K562 (cell line): ENCODE results near the gene CEMIP2. TPM values are rescaled to one million over a fixed set of nuclear protein-coding genes. Genes with fewer than 3 reads are reported as not detected.

Source experiments
- ATAC-seq: fragments of 200-7000 bp; cut with Tn5 transposase; 3 replicates; pipeline ENCODE4 v1.9.1; 2020; ENCODE audit warnings: moderate library complexity
- BruUV-seq: library from RNA; stranded (reverse); fragments of 400-500 nt; replicated peaks from 2 replicates; lab custom pipeline; 2021; lab: Mats Ljungman, UMichigan
- CTCF ChIA-PET: fragments of 300-600 bp; formaldehyde crosslinking; extraction: SDS; loops from one replicate; lab custom pipeline; 2021; ENCODE audit warnings: low intra/inter-chr PET ratio; lab: Yijun Ruan, JAX
- POLR2A ChIA-PET: fragments of 300-600, 350-650 bp; sonication (Branson Sonifier 250); formaldehyde crosslinking; extraction: SDS; loops from one replicate; lab custom pipeline; 2021; ENCODE audit warnings: antibody characterized with exemption, inconsistent platforms; lab: Yijun Ruan, JAX
- DNase-seq, 4 experiments: peaks; one replicate each; pipeline versions ENCODE4 v3.0.0 to v3.0.0-alpha.2; 2011 to 2018; ENCODE audit warnings: low spot score in 3 of 4, mixed read lengths in 3 of 4; ENCODE audit errors: extremely low read depth in 1 of 4
- FAIRE-seq: peaks from 2 replicates; lab custom pipeline; 2011; peaks lifted over from hg19 to GRCh38; lab: Jason Lieb, UNC
- H2AFZ ChIP-seq: 2 replicates; pipeline ENCODE4 v1.6.0; 2011; ENCODE audit warnings: low read depth, low read length, control low read depth, inconsistent platforms
- H3K27ac ChIP-seq: fragments of 200-600 bp; 3 replicates; pipeline ENCODE4 v1.8.0; 2011; ENCODE audit warnings: low read depth, mild to moderate bottlenecking, control low read depth, inconsistent platforms, low read length, moderate library complexity, mixed read lengths; ENCODE audit errors: extremely low read depth
- H3K27me3 ChIP-seq, 2 experiments: fragments of 300-600 bp in 1 of 2; 2 replicates in 1 of 2; 3 replicates in 1 of 2; pipeline versions ENCODE4 v1.6.0 to v1.8.0; 2011; ENCODE audit warnings: inconsistent platforms in 2 of 2, low read length in 2 of 2, mild to moderate bottlenecking in 1 of 2, mixed read lengths in 1 of 2, moderate library complexity in 1 of 2; ENCODE audit not compliant: control insufficient read depth in 2 of 2, insufficient read depth in 2 of 2
- H3K36me3 ChIP-seq: fragments of 300-600 bp; 3 replicates; pipeline ENCODE4 v1.8.0; 2011; ENCODE audit warnings: mild to moderate bottlenecking, low read length, inconsistent platforms; ENCODE audit not compliant: control insufficient read depth, insufficient read depth
- H3K4me1 ChIP-seq, 2 experiments: fragments of 200-600 bp in 1 of 2; replicated peaks in 1 of 2; 2 replicates in 1 of 2; 3 replicates in 1 of 2; pipeline versions ENCODE4 v1.5.1 to v1.8.0; 2011; ENCODE audit warnings: inconsistent platforms in 2 of 2, low read length in 2 of 2, mild to moderate bottlenecking in 1 of 2, mixed read lengths in 1 of 2, moderate library complexity in 1 of 2; ENCODE audit not compliant: control insufficient read depth in 2 of 2, insufficient read depth in 2 of 2
- H3K4me2 ChIP-seq: 2 replicates; pipeline ENCODE4 v1.6.1; 2011; ENCODE audit warnings: low read length, control low read depth, inconsistent platforms, mixed read lengths; ENCODE audit not compliant: insufficient read depth
- H3K4me3 ChIP-seq: fragments of 200-600 bp; sonication (generic), shearing (Covaris generic); 2 replicates; pipeline ENCODE4 v1.5.1; 2016; ENCODE audit warnings: control low read depth, inconsistent platforms
- H3K79me2 ChIP-seq: fragments of 200-600 bp; 3 replicates; pipeline ENCODE4 v1.8.0; 2011; ENCODE audit warnings: low read length, inconsistent platforms; ENCODE audit not compliant: control insufficient read depth, insufficient read depth
- H3K9ac ChIP-seq, 2 experiments: 2 replicates each; pipeline versions ENCODE4 v1.6.0 to v1.6.1; 2011; ENCODE audit warnings: low read depth in 2 of 2, low read length in 2 of 2, control low read depth in 1 of 2, inconsistent platforms in 1 of 2, mild to moderate bottlenecking in 1 of 2, mixed read lengths in 1 of 2; ENCODE audit not compliant: insufficient read depth in 1 of 2
- H3K9me1 ChIP-seq: one replicate; pipeline ENCODE4 v1.6.0; 2011; ENCODE audit warnings: inconsistent platforms, mild to moderate bottlenecking, low read length, moderate library complexity; ENCODE audit not compliant: control insufficient read depth, insufficient read depth
- H3K9me3 ChIP-seq: replicated peaks from 2 replicates; pipeline ENCODE4 v1.5.1; 2011; ENCODE audit warnings: low read depth, low read length, inconsistent platforms; ENCODE audit not compliant: control insufficient read depth, insufficient read depth
- H4K20me1 ChIP-seq: replicated peaks from 2 replicates; pipeline ENCODE4 v1.6.1; 2011; ENCODE audit warnings: low read length, inconsistent platforms, mixed read lengths; ENCODE audit not compliant: control insufficient read depth, insufficient read depth
- DEAF1 ChIP-seq: fragments of 450-650 bp; formaldehyde crosslinking; IDR thresholded peaks from 2 replicates; pipeline ENCODE4 v1.4.0; 2020; ENCODE audit warnings: mild to moderate bottlenecking, moderate library complexity
- DNMT1 ChIP-seq: fragments of 450-650 bp; IDR thresholded peaks from 2 replicates; pipeline ENCODE4 v1.6.1; 2016; ENCODE audit warnings: antibody characterized with exemption, mild to moderate bottlenecking
- EP400 ChIP-seq: fragments of 450-650 bp; IDR thresholded peaks from 2 replicates; pipeline ENCODE4 v1.6.1; 2017; ENCODE audit warnings: antibody characterized with exemption, mild to moderate bottlenecking, moderate library complexity
- HMG20A ChIP-seq: fragments of 450-650 bp; formaldehyde crosslinking; conservative IDR thresholded peaks from 2 replicates; pipeline ENCODE4 v1.4.0; 2020; ENCODE audit warnings: mild to moderate bottlenecking, mixed read lengths
- KAT2B ChIP-seq: IDR thresholded peaks from one replicate; pipeline ENCODE4 v1.6.1; 2012; ENCODE audit warnings: low read depth, mild to moderate bottlenecking, control low read depth, inconsistent platforms, low read length, moderate library complexity
- LARP7 ChIP-seq: fragments of 450-650 bp; IDR thresholded peaks from 2 replicates; pipeline ENCODE4 v1.6.1; 2016
- SMAD4 ChIP-seq: fragments of 250-450 bp; sonication (Bioruptor Pico); conservative IDR thresholded peaks from 2 replicates; pipeline ENCODE4 v1.8.0; 2021; ENCODE audit warnings: inconsistent platforms, mild to moderate bottlenecking, moderate library complexity
- SNAPC5 ChIP-seq: fragments of 250-450 bp; sonication (Bioruptor Pico); IDR thresholded peaks from 2 replicates; pipeline ENCODE4 v1.8.0; 2021; ENCODE audit warnings: moderate library complexity, mild to moderate bottlenecking, inconsistent platforms
- TARDBP ChIP-seq: fragments of 450-650 bp; IDR thresholded peaks from 2 replicates; pipeline ENCODE4 v1.6.1; 2016
- ZNF133 ChIP-seq: fragments of 250-450 bp; sonication (Bioruptor Pico); IDR thresholded peaks from 2 replicates; pipeline ENCODE4 v1.4.0; 2020; ENCODE audit warnings: mild to moderate bottlenecking
- ZNF316 ChIP-seq: fragments of 450-650 bp; IDR thresholded peaks from 2 replicates; pipeline ENCODE4 v1.6.1; 2016
- ZNF347 ChIP-seq: fragments of 450-650 bp; formaldehyde crosslinking; IDR thresholded peaks from 2 replicates; pipeline ENCODE4 v1.4.0; 2020; ENCODE audit warnings: low read depth, mild to moderate bottlenecking, moderate library complexity
- ZNF79 ChIP-seq: fragments of 250-450 bp; sonication (Bioruptor Pico); IDR thresholded peaks from 2 replicates; pipeline ENCODE4 v1.4.0; 2020; ENCODE audit warnings: low read depth, mild to moderate bottlenecking, moderate library complexity
- WGBS: fragments of 100-300 bp; shearing (Covaris generic); methylation state at CpG from one replicate; pipeline ENCODE4 v1.1.6; 2016; ENCODE audit warnings: low coverage, mixed read lengths; ENCODE audit not compliant: insufficient coverage; ENCODE audit errors: missing lambda C conversion rate; 5-methylcytosine and 5-hydroxymethylcytosine counted together
- in situ Hi-C: fragments of 300-500 bp; cut with MboI; formaldehyde crosslinking; loops from 4 replicates; pipeline ENCODE4 v1.15.0; 2018; ENCODE audit warnings: inconsistent platforms, mixed read lengths
- intact Hi-C: fragments of 100-400 bp; cut with micrococcal nuclease; formaldehyde crosslinking; loops from 2 replicates; pipeline ENCODE4 v1.14.2; 2022
- polyA plus RNA-seq, 8 experiments: library from polyadenylated mRNA; depleted of rRNA in 4 of 8; stranded (reverse) in 5 of 8; unstranded in 3 of 8; fragments of >200 nt; fragmentation: Nextera tagmentation in 2 of 8; fragmentation: Illumina TruSeq in 1 of 8; extraction: Ambion mirVana in 2 of 8; extraction: Trizol in 1 of 8; gene quantifications; 2 replicates each; pipeline versions ENCODE4 v1.2.1 to v1.2.3, GENCODE V29; 2011 to 2014; ENCODE audit warnings: inconsistent platforms in 1 of 8, missing spikeins in 1 of 8
- total RNA-seq, 7 experiments: library from RNA; depleted of rRNA in 6 of 7; stranded (reverse); fragments of >200 nt in 6 of 7; fragmentation: Illumina TruSeq in 2 of 7; extraction: Trizol in 2 of 7; gene quantifications; 2 replicates each; pipeline versions ENCODE4 v1.2.1 to v1.2.3, GENCODE V29; 2011 to 2021; ENCODE audit warnings: low replicate concordance in 1 of 7
- TF ChIP-seq, protein P1 (sequence below): fragments of 250-450 bp; sonication (Bioruptor Pico); IDR thresholded peaks from 2 replicates; pipeline ENCODE4 v1.5.0; 2022; ENCODE audit warnings: mild to moderate bottlenecking

Gene CEMIP2
- total and polyA plus RNA-seq, 9 of the 15 experiments (the other 6 are each of a cell fraction or from before 2014, with no cell fraction given) = 5.4 to 29.9 (median 14.2) TPM

GRCh38 chr9:71704796-71705195 is 63.5 kb downstream of the CEMIP2 start:
- in situ Hi-C loops (no loop called here), intact Hi-C loops (no loop called here)
- Histone ChIP-seq H4K20me1 (no peaks in the 10 kb centered on the region), H3K27me3 (no peaks in the 10 kb centered on the region), H3K4me3 (no peak overlapping the region), H3K27ac (no peak overlapping the region), H3K79me2 (no peaks in the 10 kb centered on the region), H2AFZ (no peak overlapping the region), H3K4me1 (no peaks in the 10 kb centered on the region), H3K9ac (no peak overlapping the region), H3K9me3 (no peaks in the 10 kb centered on the region), H3K36me3 (peaks cover 38% of the 10 kb centered on the region), H3K4me2 (no peak overlapping the region), H3K9me1 (no peaks in the 10 kb centered on the region)
- FAIRE-seq (no peak), ATAC-seq (no peak), DNase-seq (no peak)
- WGBS = 100% methylated on average over 1 of the region's 1 CpG
- POLR2A ChIA-PET = interaction anchor here (0.6 kb wide), 1 partner anchor 388 kb away, joined by 3 read pairs; no protein-coding TSS in a partner anchor
- no peak for TF ChIP-seq DNMT1
- TF ChIP-seq TARDBP = no peak
- no peak for TF ChIP-seq LARP7
- no peak for TF ChIP-seq SNAPC5 (CRISPR knock-in tag)
- TF ChIP-seq HMG20A = no peak
- no peak for TF ChIP-seq EP400
- no TSS peak for BruUV-seq
- CTCF ChIA-PET = no interaction called here

DNA sequence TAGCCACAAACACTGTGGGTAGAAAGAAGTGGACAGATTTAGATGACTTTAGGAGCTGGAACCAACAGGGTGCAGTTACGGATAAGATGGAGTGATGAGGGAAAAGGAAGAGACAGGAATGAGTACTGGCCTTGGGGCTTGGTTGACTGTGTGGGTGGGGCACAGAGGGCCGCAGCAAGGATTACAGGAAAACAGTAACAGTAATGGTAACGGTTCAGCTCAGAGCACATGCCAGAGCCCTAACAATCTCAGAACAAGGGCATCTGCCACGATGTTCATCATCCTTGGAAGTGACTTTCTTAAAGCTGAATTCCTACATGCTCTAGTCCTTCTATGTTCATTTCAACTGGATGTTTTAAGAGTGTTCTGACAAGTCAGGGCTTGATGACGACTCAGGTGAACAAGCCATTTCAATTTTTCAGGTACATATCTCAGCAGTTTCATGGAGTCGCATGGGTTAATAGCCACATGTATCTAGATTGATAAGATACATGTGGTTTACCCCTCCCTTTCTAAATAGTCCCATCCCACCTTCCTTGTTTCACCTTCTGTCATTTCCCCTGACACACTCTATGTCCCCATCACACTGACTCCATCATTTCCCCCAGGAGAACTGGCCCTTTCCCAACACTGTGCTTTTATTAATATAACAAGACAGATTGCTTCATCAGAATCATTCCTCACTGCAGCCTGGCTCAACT is 65.0 kb downstream of the CEMIP2 start:
- FAIRE-seq (no peak), ATAC-seq (no peak), DNase-seq (no peak)
- 60% methylated on average over 6 of the region's 6 CpGs for WGBS
- Histone ChIP-seq H3K79me2 (no peaks in the 10 kb centered on the region), H3K4me2 (no peak overlapping the region), H3K9me3 (no peaks in the 10 kb centered on the region), H3K27me3 (no peaks in the 10 kb centered on the region), H3K9ac (no peak overlapping the region), H2AFZ (no peak overlapping the region), H3K36me3 (peaks cover 40% of the 10 kb centered on the region), H3K4me1 (no peaks in the 10 kb centered on the region), H3K4me3 (no peak overlapping the region), H4K20me1 (no peaks in the 10 kb centered on the region), H3K27ac (no peak overlapping the region), H3K9me1 (no peaks in the 10 kb centered on the region)
- intact Hi-C loops = no loop called here
- in situ Hi-C loops = no loop called here
- POLR2A ChIA-PET = no interaction called here
- BruUV-seq = no TSS peak
- CTCF ChIA-PET = no interaction called here
- no peak for TF ChIP-seq SMAD4 (CRISPR knock-in tag)
- no peak for TF ChIP-seq ZNF79 (CRISPR knock-in tag)
- no peak for TF ChIP-seq KAT2B
- TF ChIP-seq ZNF316 = no peak
- no peak for TF ChIP-seq ZNF133
- TF ChIP-seq DEAF1 (CRISPR knock-in tag) = no peak
- TF ChIP-seq, protein P1, sequence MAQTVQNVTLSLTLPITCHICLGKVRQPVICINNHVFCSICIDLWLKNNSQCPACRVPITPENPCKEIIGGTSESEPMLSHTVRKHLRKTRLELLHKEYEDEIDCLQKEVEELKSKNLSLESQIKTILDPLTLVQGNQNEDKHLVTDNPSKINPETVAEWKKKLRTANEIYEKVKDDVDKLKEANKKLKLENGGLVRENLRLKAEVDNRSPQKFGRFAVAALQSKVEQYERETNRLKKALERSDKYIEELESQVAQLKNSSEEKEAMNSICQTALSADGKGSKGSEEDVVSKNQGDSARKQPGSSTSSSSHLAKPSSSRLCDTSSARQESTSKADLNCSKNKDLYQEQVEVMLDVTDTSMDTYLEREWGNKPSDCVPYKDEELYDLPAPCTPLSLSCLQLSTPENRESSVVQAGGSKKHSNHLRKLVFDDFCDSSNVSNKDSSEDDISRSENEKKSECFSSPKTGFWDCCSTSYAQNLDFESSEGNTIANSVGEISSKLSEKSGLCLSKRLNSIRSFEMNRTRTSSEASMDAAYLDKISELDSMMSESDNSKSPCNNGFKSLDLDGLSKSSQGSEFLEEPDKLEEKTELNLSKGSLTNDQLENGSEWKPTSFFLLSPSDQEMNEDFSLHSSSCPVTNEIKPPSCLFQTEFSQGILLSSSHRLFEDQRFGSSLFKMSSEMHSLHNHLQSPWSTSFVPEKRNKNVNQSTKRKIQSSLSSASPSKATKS = no peak
- TF ChIP-seq ZNF347 = no peak
